ENCODE data around the gene ZNF444. TPM values are rescaled to one million over a fixed set of nuclear protein-coding genes. Genes with fewer than 3 reads are reported as not detected.

The ZNF444 gene
- total RNA-seq, 2 donors from 2014 or later, result 37.1 to 42.9 TPM

DNA sequence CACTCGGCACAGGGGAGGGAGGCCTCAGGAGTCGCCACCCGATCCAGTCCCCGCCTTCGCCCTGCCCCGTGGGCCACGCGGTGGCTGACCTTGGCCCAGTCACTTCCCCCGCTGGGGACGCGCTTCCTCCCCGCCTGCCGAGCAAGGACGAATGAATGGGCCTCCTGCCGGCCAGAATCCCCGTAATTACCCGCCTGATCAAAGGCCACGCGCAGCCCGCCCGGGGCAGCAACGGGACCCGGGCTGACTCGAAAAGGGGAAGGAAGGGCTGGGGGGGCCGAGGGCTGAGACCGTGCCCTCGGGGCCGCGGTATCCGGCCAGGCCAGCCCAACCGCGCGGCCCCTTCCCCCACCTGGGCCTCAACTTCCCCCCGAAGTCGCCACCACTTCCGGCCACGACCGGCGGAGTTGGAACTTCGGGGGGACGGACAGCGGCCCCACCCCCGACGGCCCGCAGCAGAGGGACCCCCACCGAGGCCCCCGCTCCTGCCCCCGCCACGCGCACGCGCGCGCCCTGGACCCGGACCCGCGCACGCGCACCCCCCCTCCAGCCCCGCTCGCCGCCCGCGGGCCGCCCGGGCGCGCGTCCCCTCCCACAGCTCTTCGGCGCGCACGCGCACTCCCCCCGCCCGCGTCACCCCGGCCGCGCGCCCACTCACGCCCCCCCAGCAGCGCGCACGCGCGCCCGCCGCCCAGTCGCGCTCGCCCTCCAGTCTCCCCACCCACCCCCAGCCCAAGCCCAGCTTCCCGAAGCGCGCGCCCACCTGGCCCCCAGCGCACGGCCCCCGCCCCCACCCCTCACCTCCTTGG lies 20.5 kb upstream of the ZNF444 start:
- ATAC-seq (replicated peaks in 1 of 2), result peak; percentile 32 to 36
- H3K27me3 Mint-ChIP-seq (ENCODE audit: low read depth), result no peaks in the 10 kb centered on the region
- peak overlapping the region; percentile 89 to 91 for H3K4me3 Mint-ChIP-seq
- DNase-seq, result peak; percentile 84 to 85
- peak overlapping the region; percentile 93 for H3K27ac Mint-ChIP-seq
- no peaks in the 10 kb centered on the region for H3K9me3 Mint-ChIP-seq
- H3K36me3 Mint-ChIP-seq (ENCODE audit: insufficient read depth in 2 of 2), result peaks cover 0 to 2% of the 10 kb centered on the region in 2 donors
- peaks cover 39% of the 10 kb centered on the region for H3K4me1 Mint-ChIP-seq (ENCODE audit: low read depth)

DNA sequence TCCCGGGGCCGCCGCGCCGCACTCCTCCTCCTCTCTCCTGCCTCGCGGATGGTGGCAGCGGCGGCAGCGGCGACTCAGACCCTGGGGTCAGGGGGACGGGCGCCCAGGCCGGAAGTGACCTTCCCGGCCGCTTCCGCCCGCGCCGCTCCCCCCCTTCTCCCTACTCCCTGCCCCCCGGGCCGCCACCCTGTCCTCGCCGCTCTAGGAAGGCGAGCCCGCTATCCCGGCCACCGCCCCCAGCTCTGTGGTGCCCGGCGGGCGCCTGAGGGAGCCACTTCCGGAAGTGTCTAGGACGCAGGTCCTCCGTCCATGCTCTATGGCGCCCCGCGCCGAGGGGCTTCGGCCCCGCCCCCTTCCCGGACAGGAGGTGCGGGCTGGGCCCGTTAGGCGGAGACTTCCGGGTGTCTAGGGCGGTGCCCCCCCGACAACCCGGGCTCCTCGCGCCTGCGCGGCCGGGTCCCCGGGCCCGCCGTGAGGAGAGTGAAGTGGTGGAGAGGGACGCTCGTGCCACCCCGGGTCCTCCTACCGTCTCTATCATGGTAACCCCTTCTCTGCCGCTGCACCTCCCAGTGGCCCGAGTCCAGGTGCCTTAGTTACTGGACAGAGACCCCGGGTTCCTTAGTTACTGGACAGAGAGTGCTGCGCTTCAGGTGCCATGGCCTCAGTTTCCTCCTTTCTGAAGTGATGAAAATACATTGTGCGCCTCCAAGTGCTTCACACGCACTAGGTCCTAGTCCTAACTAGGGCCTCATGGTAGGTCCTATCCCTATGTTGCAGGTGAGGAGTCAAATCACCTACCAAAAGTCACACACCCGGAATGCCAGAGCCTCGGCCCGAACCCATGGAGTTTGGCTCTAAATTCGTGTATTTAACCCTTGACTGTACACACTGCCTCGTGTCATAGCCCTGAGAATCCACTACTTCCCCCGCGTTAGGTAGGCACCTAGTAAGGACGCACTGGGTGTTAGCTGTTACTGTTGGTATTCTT lies 19.6 kb upstream of the ZNF444 start, which contains the start of gene ZNF787:
Gene ZNF787 (minus strand): TSS at position 116 of the 988 bp plus-strand sequence. CDS start 18,078 bp downstream, outside the sequence.
- Mint-ChIP-seq H3K27ac (peak within 1 kb of the TSS; percentile 93), H3K9me3 (no peaks in the 10 kb centered on the region), H3K4me3 (peak within 1 kb of the TSS; percentile 89 to 91), H3K27me3 (ENCODE audit: low read depth) (no peaks in the 10 kb centered on the region), H3K4me1 (ENCODE audit: low read depth) (peaks cover 46% of the 10 kb centered on the region), H3K36me3 (ENCODE audit: insufficient read depth in 2 of 2) (peaks cover 0 to 2% of the 10 kb centered on the region in 2 donors)
- DNase-seq, result peak; percentile 99
- peak; percentile 92 to 93 for ATAC-seq (replicated peaks in 1 of 2)

DNA sequence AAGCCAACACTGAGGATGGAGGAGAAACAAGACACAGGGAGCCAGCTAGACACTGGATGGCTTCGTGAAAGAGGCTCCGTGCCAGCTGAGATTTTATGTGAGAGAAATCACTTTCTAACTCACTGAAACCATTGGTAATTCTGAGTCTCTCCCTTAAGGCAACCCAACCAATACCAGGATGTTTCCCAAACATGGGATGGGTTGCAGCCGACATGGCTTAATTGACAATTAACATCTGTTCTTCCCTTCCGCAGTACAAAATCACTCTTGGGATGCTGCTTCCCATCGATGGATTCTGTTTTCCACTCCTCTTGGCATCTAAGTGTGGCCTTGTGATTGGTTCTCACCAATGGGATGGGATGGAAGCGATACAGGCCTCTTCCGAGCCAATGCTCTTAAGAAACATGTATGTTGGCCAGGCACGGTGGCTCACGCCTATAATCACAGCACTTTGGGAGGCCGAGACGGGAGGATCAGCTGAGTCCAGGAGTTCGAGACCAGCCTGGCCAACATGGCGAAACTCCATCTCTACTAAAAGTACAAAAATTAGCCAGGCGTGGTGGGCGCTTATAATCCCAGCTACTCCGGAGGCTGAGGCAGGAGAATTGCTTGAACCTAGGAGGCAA lies 17.7 kb upstream of the ZNF444 start:
- Mint-ChIP-seq H3K27me3 (ENCODE audit: low read depth) (no peaks in the 10 kb centered on the region), H3K27ac (no peak overlapping the region), H3K4me1 (ENCODE audit: low read depth) (peaks cover 40% of the 10 kb centered on the region), H3K4me3 (no peak overlapping the region), H3K9me3 (no peaks in the 10 kb centered on the region), H3K36me3 (ENCODE audit: insufficient read depth in 2 of 2) (peaks cover 0 to 2% of the 10 kb centered on the region in 2 donors)
- no peak for DNase-seq
- no peak for ATAC-seq (replicated peaks in 1 of 2)

DNA sequence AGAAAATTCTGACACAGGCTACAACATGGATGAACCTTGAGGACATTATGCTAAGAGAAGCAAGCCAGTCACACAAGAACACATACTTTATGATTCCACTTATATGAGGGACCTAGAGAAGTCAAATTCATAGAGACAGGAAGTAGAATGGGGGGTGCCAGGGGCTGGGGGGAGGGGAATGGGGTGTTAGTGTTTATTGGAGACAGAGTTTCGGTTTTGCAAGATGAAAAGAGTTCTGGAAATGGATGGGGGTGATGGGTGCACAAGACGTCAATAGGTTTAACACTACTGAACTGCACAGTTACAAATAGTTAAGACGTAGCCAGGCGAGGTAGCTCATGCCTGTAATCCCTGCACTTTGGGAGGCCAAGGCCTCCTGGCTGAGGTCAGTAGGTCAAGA lies 16.5 kb upstream of the ZNF444 start:
- no peaks in the 10 kb centered on the region for H3K9me3 Mint-ChIP-seq
- no peak overlapping the region for H3K27ac Mint-ChIP-seq
- peaks cover 0 to 2% of the 10 kb centered on the region in 2 donors for H3K36me3 Mint-ChIP-seq (ENCODE audit: insufficient read depth in 2 of 2)
- ATAC-seq (replicated peaks in 1 of 2) (no peak), DNase-seq (no peak)
- H3K4me1 Mint-ChIP-seq (ENCODE audit: low read depth), result peaks cover 29% of the 10 kb centered on the region
- H3K27me3 Mint-ChIP-seq (ENCODE audit: low read depth), result no peaks in the 10 kb centered on the region
- no peak overlapping the region for H3K4me3 Mint-ChIP-seq

DNA sequence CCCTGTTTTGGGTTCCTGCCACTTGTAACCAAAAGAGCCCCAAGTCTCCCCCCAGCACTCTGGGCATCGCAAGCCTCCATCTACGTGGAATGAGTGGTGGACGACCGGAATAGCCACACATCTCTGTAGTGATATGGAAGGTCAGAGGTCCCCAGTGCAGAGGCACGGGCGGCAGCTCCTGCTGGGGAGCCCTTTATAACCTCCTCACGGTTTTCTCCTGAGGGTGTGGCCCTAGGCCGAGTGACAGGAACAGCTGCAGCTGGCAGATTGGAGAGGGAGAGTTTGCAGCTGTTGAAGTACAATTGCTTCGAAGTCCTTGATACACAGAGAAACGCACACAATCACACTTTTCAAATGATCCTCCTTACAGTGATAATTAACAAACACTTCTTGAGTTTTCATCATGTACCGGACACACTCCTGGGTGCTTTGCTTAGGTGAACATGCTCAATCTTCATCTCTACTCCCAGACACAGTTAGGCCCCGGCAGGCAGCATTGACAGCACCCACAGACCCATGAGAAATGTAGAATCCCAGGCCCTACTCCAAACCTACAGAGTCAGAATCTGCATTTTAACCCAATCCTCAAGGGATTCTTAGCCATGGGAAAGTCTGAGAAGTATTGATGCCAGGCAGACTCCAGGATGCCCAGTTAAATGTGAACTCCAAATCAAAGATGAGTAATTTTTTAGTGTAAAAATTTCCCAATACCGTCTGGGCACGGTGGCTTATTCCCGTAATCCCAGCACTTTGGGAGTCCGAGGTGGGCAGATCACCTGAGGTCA lies 15.1 kb upstream of the ZNF444 start:
- no peaks in the 10 kb centered on the region for H3K9me3 Mint-ChIP-seq
- no peak overlapping the region for H3K27ac Mint-ChIP-seq
- ATAC-seq (replicated peaks in 1 of 2) (no peak), DNase-seq (no peak)
- no peaks in the 10 kb centered on the region for H3K27me3 Mint-ChIP-seq (ENCODE audit: low read depth)
- peaks cover 0 to 2% of the 10 kb centered on the region in 2 donors for H3K36me3 Mint-ChIP-seq (ENCODE audit: insufficient read depth in 2 of 2)
- H3K4me3 Mint-ChIP-seq, result no peak overlapping the region
- peaks cover 22% of the 10 kb centered on the region for H3K4me1 Mint-ChIP-seq (ENCODE audit: low read depth)

DNA sequence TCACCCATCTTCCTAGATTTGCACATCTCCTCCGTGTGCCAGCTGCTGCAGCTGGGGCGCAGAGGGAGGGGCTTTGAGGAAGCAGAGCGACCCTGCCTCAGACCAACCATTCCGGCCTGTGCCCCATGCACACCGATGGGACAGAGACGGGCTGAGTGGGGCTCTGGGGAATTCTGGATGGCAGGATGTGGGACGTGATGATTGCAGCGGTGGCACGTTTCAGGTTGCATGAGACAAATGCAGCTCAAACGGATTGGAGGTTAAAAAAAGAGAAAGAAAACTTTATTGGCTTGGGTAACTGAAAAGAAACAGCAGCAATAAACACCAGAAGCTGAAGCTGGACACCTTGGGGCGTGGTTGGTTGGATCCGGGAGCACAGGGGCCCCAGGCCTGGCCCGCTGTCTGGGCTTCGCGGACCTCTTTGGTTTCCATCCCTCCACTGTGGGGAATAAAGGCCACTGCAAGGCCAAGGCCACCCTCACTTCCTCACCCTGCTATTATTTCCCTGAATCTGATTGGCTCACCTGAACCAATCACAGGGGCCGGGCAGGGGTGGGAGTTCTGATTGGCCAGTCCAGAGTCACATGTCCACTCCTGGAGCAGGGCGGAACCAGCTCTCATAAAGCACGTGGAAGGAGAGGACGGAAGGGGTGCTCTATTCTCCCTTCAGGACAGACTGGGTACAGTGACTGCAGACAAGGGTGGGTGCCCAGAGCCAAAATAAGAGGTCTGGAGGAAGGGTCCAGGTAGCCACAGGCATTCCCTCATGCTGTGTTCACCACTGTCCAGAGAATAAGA lies 13.9 kb upstream of the ZNF444 start:
- no peak for ATAC-seq (replicated peaks in 1 of 2)
- Mint-ChIP-seq H3K9me3 (no peaks in the 10 kb centered on the region), H3K4me3 (no peak overlapping the region), H3K27ac (no peak overlapping the region), H3K27me3 (ENCODE audit: low read depth) (no peaks in the 10 kb centered on the region), H3K36me3 (ENCODE audit: insufficient read depth in 2 of 2) (no peaks in the 10 kb centered on the region), H3K4me1 (ENCODE audit: low read depth) (peaks cover 16% of the 10 kb centered on the region)
- DNase-seq, result no peak

DNA sequence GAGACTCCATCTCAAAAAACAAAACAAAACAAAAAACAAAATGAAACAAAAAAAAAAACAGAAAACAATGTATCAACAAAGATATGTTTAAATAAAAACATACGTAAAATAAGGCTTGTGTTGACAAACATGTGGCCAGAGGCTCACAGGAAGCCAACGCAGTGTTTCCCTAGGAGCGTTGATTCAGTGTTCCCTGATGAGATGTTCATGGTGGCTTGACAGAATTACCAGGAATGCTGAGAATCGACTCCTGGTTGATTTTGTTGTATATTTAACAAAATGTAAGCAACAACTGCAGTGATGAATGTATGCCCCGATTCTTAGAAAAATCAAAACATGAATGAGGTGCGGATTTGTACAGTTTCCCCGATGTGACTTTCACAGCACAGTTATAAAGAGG lies 11.1 kb upstream of the ZNF444 start:
- Mint-ChIP-seq H3K9me3 (no peaks in the 10 kb centered on the region), H3K36me3 (ENCODE audit: insufficient read depth in 2 of 2) (no peaks in the 10 kb centered on the region), H3K27me3 (ENCODE audit: low read depth) (no peaks in the 10 kb centered on the region), H3K4me1 (ENCODE audit: low read depth) (peaks cover 9% of the 10 kb centered on the region), H3K27ac (no peak overlapping the region), H3K4me3 (no peak overlapping the region)
- ATAC-seq (replicated peaks in 1 of 2) (no peak), DNase-seq (no peak)

DNA sequence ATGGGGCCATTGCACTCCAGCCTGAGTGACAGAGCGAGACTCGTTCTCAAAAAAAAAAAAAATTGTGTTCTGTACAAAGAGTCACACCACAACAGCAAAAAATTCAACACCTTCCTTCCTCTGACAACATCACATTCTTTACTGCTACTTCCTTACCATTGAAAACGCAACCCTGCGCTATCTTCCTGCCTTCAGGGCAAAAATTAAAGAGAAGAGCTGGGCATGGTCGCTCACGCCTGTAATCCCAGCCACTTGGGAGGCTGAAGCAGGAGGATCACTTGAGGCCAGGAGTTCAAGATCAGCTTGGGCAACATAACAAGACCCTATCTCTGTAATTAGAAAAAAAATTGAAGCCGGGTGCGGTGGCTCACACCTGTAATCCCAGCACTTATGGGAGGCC lies 9.4 kb upstream of the ZNF444 start:
- ATAC-seq (replicated peaks in 1 of 2) (no peak), DNase-seq (no peak)
- Mint-ChIP-seq H3K36me3 (ENCODE audit: insufficient read depth in 2 of 2) (no peaks in the 10 kb centered on the region), H3K9me3 (no peaks in the 10 kb centered on the region), H3K27ac (no peak overlapping the region), H3K27me3 (ENCODE audit: low read depth) (no peaks in the 10 kb centered on the region), H3K4me1 (ENCODE audit: low read depth) (no peaks in the 10 kb centered on the region), H3K4me3 (no peak overlapping the region)

DNA sequence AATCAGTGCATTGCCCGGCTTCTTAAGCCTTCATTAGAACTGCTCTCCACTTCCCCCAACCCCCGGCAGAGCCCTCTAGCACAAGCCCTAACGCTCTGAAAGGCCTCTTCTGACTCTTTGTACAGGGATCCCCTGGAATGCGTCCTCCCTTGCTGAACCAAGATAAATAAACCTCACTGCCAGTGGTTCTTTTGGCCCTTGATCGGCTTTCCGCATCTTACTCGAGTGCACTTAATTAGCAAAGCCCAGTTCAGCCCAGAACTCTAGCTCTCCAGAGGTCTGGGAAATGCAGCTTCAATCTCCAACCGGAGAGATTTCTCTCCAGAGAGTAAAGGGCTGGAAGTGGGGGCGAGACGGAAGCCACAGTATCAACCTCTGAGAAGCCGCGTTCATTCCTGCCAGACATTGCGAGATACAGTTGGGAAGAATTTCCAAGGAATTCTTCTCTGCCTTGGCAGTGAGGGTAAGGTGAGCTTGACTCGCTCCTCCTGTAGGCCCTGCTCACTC lies 8.7 kb upstream of the ZNF444 start:
- no peaks in the 10 kb centered on the region for H3K36me3 Mint-ChIP-seq (ENCODE audit: insufficient read depth in 2 of 2)

DNA sequence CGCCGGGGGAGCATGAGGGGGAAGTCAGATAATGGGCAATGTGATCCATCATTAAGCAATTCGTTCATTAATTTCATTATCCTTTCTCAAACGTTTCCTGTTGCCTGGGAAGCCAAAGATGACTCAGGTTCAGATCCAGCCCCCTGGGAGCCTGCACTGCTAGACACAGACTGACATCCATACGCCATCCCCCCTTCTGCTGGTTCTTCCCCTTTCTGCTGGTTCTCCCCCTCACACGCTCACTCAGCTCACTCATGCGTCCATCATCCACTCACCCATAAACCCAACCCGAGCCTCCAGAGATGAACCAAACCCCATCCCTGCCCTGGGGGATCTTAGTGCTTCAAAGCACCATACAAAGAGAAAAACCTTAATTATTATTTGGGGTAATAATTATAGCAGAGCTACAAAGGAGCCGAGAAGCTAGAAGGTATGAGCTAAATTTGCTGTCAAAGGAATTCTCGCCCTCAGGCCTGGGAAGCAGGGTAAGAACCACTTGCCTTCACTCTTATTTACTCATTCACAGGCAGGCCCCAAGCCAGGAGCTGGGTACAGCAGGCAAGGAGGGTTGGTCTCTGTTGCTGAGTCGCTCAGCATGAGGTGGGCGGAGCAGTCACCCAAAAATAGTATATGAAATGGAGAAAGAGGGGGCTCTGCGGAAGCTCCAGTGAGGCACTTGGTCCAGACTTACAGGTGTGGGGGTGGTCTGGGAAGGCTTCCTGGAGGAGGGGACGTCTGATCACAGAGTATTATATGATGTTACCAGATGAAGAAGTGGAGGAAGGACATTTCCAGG lies 7.0 kb upstream of the ZNF444 start:
- Mint-ChIP-seq H3K27ac (no peak overlapping the region), H3K27me3 (ENCODE audit: low read depth) (no peaks in the 10 kb centered on the region), H3K36me3 (ENCODE audit: insufficient read depth in 2 of 2) (no peaks in the 10 kb centered on the region), H3K4me3 (no peak overlapping the region), H3K9me3 (no peaks in the 10 kb centered on the region), H3K4me1 (ENCODE audit: low read depth) (no peaks in the 10 kb centered on the region)
- DNase-seq (no peak), ATAC-seq (replicated peaks in 1 of 2) (no peak)

More for the DNA sequence above, 8.7 kb upstream of the ZNF444 start:
- H3K27ac Mint-ChIP-seq, result no peak overlapping the region
- no peaks in the 10 kb centered on the region for H3K9me3 Mint-ChIP-seq
- no peak for ATAC-seq (replicated peaks in 1 of 2)
- no peaks in the 10 kb centered on the region for H3K27me3 Mint-ChIP-seq (ENCODE audit: low read depth)
- no peaks in the 10 kb centered on the region for H3K4me1 Mint-ChIP-seq (ENCODE audit: low read depth)
- H3K4me3 Mint-ChIP-seq, result no peak overlapping the region
- DNase-seq, result no peak

DNA sequence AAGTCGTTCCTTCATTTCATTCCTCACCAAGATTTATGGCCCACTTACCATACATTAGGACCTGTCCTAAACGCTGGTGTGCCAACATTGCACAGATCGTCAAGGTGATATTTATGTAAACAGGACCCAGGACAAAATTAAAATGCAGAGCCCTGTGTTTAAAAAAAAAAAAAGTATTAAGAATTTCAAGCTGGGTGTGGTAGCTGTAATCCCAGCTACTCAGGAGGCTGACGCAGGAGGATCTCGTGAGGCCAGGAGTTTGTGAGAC lies 6.5 kb upstream of the ZNF444 start:
- Mint-ChIP-seq H3K36me3 (ENCODE audit: insufficient read depth in 2 of 2) (no peaks in the 10 kb centered on the region), H3K27ac (no peak overlapping the region), H3K27me3 (ENCODE audit: low read depth) (no peaks in the 10 kb centered on the region), H3K4me1 (ENCODE audit: low read depth) (peaks cover 4% of the 10 kb centered on the region), H3K4me3 (no peak overlapping the region), H3K9me3 (no peaks in the 10 kb centered on the region)
- ATAC-seq (replicated peaks in 1 of 2) (no peak), DNase-seq (no peak)
